GM12865 (cell line): ENCODE data around the gene AKIRIN2.

Experiments
- DNase-seq: peaks from one replicate; pipeline ENCODE4 v3.0.0; 2010; ENCODE audit warnings: low read depth
- H3K4me3 ChIP-seq: 2 replicates; pipeline ENCODE4 v1.5.1; 2011; ENCODE audit warnings: mild to moderate bottlenecking, low read depth, low read length, control low read depth
- TF ChIP-seq, protein P1 (sequence below): IDR thresholded peaks from 2 replicates; pipeline ENCODE4 v1.5.1; 2011; ENCODE audit warnings: low read length, control low read depth, low read depth, inconsistent platforms; ENCODE audit not compliant: insufficient read depth; ENCODE audit errors: missing control alignments

The AKIRIN2 gene

GRCh38 chr6:87645080-87645479, 57.0 kb downstream of the AKIRIN2 start:
- no peak for DNase-seq
- peak overlapping the region; percentile 37; the same call in 1 of the 2 replicates for H3K4me3 ChIP-seq
- TF ChIP-seq, protein P1, sequence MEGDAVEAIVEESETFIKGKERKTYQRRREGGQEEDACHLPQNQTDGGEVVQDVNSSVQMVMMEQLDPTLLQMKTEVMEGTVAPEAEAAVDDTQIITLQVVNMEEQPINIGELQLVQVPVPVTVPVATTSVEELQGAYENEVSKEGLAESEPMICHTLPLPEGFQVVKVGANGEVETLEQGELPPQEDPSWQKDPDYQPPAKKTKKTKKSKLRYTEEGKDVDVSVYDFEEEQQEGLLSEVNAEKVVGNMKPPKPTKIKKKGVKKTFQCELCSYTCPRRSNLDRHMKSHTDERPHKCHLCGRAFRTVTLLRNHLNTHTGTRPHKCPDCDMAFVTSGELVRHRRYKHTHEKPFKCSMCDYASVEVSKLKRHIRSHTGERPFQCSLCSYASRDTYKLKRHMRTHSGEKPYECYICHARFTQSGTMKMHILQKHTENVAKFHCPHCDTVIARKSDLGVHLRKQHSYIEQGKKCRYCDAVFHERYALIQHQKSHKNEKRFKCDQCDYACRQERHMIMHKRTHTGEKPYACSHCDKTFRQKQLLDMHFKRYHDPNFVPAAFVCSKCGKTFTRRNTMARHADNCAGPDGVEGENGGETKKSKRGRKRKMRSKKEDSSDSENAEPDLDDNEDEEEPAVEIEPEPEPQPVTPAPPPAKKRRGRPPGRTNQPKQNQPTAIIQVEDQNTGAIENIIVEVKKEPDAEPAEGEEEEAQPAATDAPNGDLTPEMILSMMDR: no peak

GRCh38 chr6:87641065-87641692, 60.9 kb downstream of the AKIRIN2 start:
- no peak overlapping the region for H3K4me3 ChIP-seq
- TF ChIP-seq, protein P1: no peak
- DNase-seq: no peak

- H3K4me3 ChIP-seq: no peak overlapping the region
- TF ChIP-seq, protein P1: no peak
- DNase-seq: no peak
Measured at GRCh38 chr6:87639373-87639772, 62.7 kb downstream of the AKIRIN2 start.

- H3K4me3 ChIP-seq: no peak overlapping the region
- TF ChIP-seq, protein P1: no peak
- no peak for DNase-seq
Measured at GRCh38 chr6:87637106-87637505, 64.9 kb downstream of the AKIRIN2 start.

GRCh38 chr6:87636315-87636714, 65.7 kb downstream of the AKIRIN2 start:
- TF ChIP-seq, protein P1: no peak
- peak; percentile 15 for DNase-seq
- H3K4me3 ChIP-seq: no peak overlapping the region

DNA sequence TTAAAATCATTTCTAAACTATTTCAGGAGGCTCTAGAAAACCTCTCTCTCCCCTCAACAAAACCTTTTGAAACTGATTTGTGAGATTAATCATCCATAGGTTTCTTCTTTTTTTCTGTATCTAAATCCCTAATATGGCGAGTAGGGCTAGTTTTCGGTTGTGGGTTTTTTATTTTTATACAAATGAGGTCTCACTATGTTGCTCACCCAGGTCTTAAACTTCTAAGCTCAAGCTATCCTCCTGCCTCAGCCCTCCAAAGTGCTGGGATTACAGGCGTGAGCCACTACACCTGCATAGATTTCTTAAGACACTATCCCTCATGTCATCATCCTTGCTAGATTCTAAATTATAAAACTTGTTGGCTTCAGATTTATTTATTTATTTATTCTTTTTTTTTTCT, 68.2 kb downstream of the AKIRIN2 start:
- no peak overlapping the region for H3K4me3 ChIP-seq
- TF ChIP-seq, protein P1: no peak
- no peak for DNase-seq

- TF ChIP-seq, protein P1: no peak
- no peak for DNase-seq
- H3K4me3 ChIP-seq: no peak overlapping the region
Measured at GRCh38 chr6:87630746-87631145, 71.3 kb downstream of the AKIRIN2 start.
